A549 (cell line): ENCODE results near the gene CUL3. TPM values are rescaled to one million over a fixed set of nuclear protein-coding genes. Genes with fewer than 3 reads are reported as not detected.
A peak's percentile ranks its signal among the peaks of the same experiment; 100 is the strongest.

Experiments used
- ATAC-seq, 2 experiments: fragments of 200-7000 bp in 1 of 2; fragments of >200 bp in 1 of 2; cut with Nextera tagmentation in 1 of 2; cut with Tn5 transposase in 1 of 2; 3 replicates each; pipeline versions ENCODE4 v1.8.0 to v1.9.1; 2018 to 2020; ENCODE audit warnings: mild to moderate bottlenecking in 1 of 2, moderate library complexity in 1 of 2
- CTCF ChIA-PET: fragments of 300-600 bp; sonication (Branson Sonifier 250); formaldehyde crosslinking; extraction: SDS; loops from one replicate; lab custom pipeline; 2021; ENCODE audit warnings: antibody characterized with exemption, inconsistent platforms; lab: Yijun Ruan, JAX
- POLR2A ChIA-PET: fragments of 350-600 bp; formaldehyde crosslinking; extraction: SDS; loops from one replicate; lab custom pipeline; 2021; ENCODE audit warnings: antibody characterized with exemption, inconsistent platforms; lab: Yijun Ruan, JAX
- DNase-seq, 2 experiments: peaks; one replicate each; pipeline versions ENCODE4 v3.0.0 to v3.0.0-alpha.2; 2011 to 2016; ENCODE audit warnings: low read depth in 1 of 2, low spot score in 1 of 2
- FAIRE-seq: peaks from 2 replicates; lab custom pipeline; 2011; peaks lifted over from hg19 to GRCh38; lab: Jason Lieb, UNC
- H3K27ac ChIP-seq, 2 experiments: fragments of >200 bp; sonication (Bioruptor Twin); formaldehyde crosslinking; 3 replicates each; pipeline ENCODE4 v1.5.1; 2016 to 2017
- H3K4me1 ChIP-seq: fragments of >200 bp; sonication (Bioruptor Twin); formaldehyde crosslinking; 3 replicates; pipeline ENCODE4 v1.6.1; 2016
- H3K4me2 ChIP-seq: fragments of >200 bp; sonication (Bioruptor Twin); formaldehyde crosslinking; 3 replicates; pipeline ENCODE4 v1.6.1; 2016
- H3K4me3 ChIP-seq: fragments of >200 bp; sonication (Bioruptor Twin); formaldehyde crosslinking; 3 replicates; pipeline ENCODE4 v1.5.1; 2016
- H3K9me3 ChIP-seq: fragments of >200 bp; sonication (Bioruptor Twin); formaldehyde crosslinking; 3 replicates; pipeline ENCODE4 v1.6.1; 2016
- BCL3 ChIP-seq: fragments of >200 bp; sonication (Bioruptor Twin); formaldehyde crosslinking; IDR thresholded peaks from 3 replicates; pipeline ENCODE4 v1.6.1; 2016
- BHLHE40 ChIP-seq: IDR thresholded peaks from 2 replicates; pipeline ENCODE4 v1.6.1; 2012; ENCODE audit warnings: low read depth, low read length, inconsistent platforms
- CHD2 ChIP-seq: fragments of 150-350 bp; IDR thresholded peaks from 2 replicates; pipeline ENCODE4 v1.6.1; 2014; ENCODE audit warnings: low read length; ENCODE audit not compliant: partially characterized antibody
- CTCF ChIP-seq: fragments of >200 bp; sonication (Bioruptor Twin); formaldehyde crosslinking; IDR thresholded peaks from 3 replicates; pipeline ENCODE4 v1.5.1; 2016
- EP300 ChIP-seq, 2 experiments: fragments of >200 bp; sonication (Bioruptor Twin); formaldehyde crosslinking; IDR thresholded peaks; 2 replicates in 1 of 2; 3 replicates in 1 of 2; pipeline ENCODE4 v1.6.1; 2016 to 2017
- NPAS2 ChIP-seq: fragments of 250-450 bp; sonication (Bioruptor Pico); IDR thresholded peaks from 2 replicates; pipeline ENCODE4 v1.8.0; 2022; ENCODE audit warnings: mild to moderate bottlenecking, moderate library complexity, borderline replicate concordance
- RAD21 ChIP-seq, 2 experiments: fragments of >200 bp in 1 of 2; sonication (Bioruptor Twin) in 1 of 2; formaldehyde crosslinking in 1 of 2; IDR thresholded peaks in 1 of 2; conservative IDR thresholded peaks in 1 of 2; 2 replicates in 1 of 2; 3 replicates in 1 of 2; pipeline ENCODE4 v1.6.1; 2012 to 2018; ENCODE audit warnings: inconsistent platforms in 1 of 2
- SMC3 ChIP-seq: fragments of >200 bp; sonication (Bioruptor Twin); formaldehyde crosslinking; IDR thresholded peaks from 3 replicates; pipeline ENCODE4 v1.6.1; 2018; ENCODE audit warnings: inconsistent platforms
- ZC3H11A ChIP-seq: fragments of 450-650 bp; IDR thresholded peaks from 2 replicates; pipeline ENCODE4 v1.6.1; 2014; ENCODE audit warnings: antibody characterized with exemption, mild to moderate bottlenecking
- ZNF302 ChIP-seq: fragments of 250-450 bp; sonication (Bioruptor Pico); IDR thresholded peaks from 2 replicates; pipeline ENCODE4 v1.9.0; 2021; ENCODE audit warnings: inconsistent platforms, mild to moderate bottlenecking, moderate library complexity
- WGBS: methylation state at CpG from one replicate; pipeline ENCODE4 v1.1.6; 2017; ENCODE audit errors: missing lambda C conversion rate; 5-methylcytosine and 5-hydroxymethylcytosine counted together
- polyA plus RNA-seq, 4 experiments: library from polyadenylated mRNA; depleted of rRNA in 3 of 4; stranded (reverse); fragments of >200 nt; fragmentation: RNase III in 1 of 4; extraction: RNeasy Plus Mini Kit Qiagen cat#74134 plus additional on column Dnase treatment in 1 of 4; gene quantifications; 2 replicates in 3 of 4; 3 replicates in 1 of 4; pipeline ENCODE4 v1.2.3, GENCODE V29; 2011 to 2017
- TF ChIP-seq, protein P1 (sequence below): IDR thresholded peaks from 2 replicates; pipeline ENCODE4 v1.6.1; 2012; ENCODE audit warnings: low read depth, borderline replicate concordance
- TF ChIP-seq, protein P2 (sequence below): fragments of 450-650 bp; IDR thresholded peaks from 2 replicates; pipeline ENCODE4 v1.6.1; 2014; ENCODE audit warnings: antibody characterized with exemption

The CUL3 gene
- polyA plus RNA-seq, 2 of the 4 experiments (the other 2 are of a cell fraction), result 70.5 to 73.9 TPM

DNA sequence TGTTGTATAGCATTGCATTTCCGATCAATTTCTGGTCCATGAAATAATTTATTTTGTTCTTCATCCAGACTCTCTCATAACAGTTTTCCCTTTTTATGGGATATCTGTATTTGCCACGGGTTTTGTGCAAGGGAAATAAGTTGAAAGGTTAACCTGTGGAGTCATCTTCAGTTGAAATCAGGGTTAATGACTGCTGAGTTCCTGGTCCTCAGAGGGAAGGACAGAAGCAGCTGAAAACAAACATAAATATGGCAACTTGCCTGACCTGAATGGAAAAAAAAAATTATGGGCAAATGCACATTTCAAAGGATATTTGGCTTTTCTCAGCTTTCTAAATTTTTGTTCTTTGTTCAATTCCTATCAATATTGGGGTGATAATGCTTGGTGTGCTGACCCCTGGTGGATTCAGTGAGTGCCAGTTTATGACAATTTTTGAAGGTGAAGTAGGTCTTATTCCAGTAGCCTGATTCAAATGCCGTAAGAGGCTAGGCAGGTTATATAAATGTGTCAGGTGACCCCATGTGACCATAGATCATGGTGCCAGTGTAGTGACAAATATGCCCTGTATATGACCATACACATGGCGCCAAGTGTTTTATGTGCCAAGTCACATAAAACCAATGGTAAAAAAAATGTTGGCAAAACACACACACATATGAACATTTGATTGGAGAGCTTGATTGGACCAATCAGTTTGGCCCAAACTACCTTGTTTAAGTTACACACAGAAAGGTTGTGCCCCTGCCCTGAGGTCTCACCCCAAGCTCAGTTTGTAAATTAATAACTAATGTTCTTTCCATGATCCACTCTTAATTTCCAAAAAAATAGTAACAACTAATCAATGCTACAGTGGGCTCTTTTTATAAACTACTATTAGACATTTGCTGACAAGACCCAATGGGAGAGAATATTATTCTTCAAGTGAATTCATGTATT is 135.7 kb downstream of the CUL3 start:
- no peak for FAIRE-seq
- ChIA-PET POLR2A (no interaction called here), CTCF (interaction anchor here (0.5 to 2.1 kb wide), 10 partner anchors 10 to 460 kb away, joined by 3 to 6 read pairs (median 4); no protein-coding TSS in a partner anchor)
- TF ChIP-seq SMC3 (peak; percentile 55), CTCF (peak; percentile 58), RAD21 (conservative IDR thresholded peaks at IDR 0.05 in 1 of 2, IDR thresholded peaks at IDR 0.05 in 1 of 2) (peak; percentile 54 to 58; a peak in 3 of 5 replicates)
- TF ChIP-seq, protein P1, sequence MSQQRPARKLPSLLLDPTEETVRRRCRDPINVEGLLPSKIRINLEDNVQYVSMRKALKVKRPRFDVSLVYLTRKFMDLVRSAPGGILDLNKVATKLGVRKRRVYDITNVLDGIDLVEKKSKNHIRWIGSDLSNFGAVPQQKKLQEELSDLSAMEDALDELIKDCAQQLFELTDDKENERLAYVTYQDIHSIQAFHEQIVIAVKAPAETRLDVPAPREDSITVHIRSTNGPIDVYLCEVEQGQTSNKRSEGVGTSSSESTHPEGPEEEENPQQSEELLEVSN, result no peak
- TF ChIP-seq, protein P2, sequence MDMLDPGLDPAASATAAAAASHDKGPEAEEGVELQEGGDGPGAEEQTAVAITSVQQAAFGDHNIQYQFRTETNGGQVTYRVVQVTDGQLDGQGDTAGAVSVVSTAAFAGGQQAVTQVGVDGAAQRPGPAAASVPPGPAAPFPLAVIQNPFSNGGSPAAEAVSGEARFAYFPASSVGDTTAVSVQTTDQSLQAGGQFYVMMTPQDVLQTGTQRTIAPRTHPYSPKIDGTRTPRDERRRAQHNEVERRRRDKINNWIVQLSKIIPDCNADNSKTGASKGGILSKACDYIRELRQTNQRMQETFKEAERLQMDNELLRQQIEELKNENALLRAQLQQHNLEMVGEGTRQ, result peak; percentile 41; the same call in 1 of the 2 replicates
- Histone ChIP-seq H3K4me2 (0 out of 3 replicates have a peak overlapping the region, but pooled peaks have one; percentile 12), H3K9me3 (no peaks in the 10 kb centered on the region), H3K4me1 (peaks cover 7% of the 10 kb centered on the region; the same call in 1 of the 3 replicates), H3K4me3 (no peak overlapping the region), H3K27ac (no peak overlapping the region)
- WGBS, result 45% methylated on average over 4 of the region's 4 CpGs
- DNase-seq, result peak; percentile 38 to 41
- ATAC-seq, result peak; percentile 70 to 78; a peak in 4 of 6 replicates

DNA sequence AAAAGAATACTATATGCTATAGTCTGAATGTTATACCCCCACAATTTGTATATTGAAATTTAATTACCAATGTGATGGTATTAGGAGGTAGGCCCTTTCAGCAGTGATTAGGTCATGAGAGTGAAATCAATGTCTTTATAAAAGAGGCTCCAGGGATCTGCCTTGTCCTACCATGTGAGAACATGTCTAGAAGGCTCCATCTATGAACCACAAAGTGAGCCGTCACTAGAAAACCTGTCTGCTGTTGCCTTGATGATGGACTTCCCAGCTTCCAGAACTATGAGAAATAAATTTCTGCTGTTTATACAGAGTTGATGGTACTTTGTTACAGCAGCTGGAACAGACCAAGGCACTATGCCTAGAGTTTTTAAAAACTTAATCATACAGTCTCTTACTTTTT is 136.9 kb downstream of the CUL3 start:
- TF ChIP-seq BHLHE40, result no peak
- no peak for TF ChIP-seq CHD2
- no peak for TF ChIP-seq EP300 (IDR thresholded peaks at IDR 0.05)
- TF ChIP-seq BCL3, result no peak
- no peak for TF ChIP-seq ZNF302 (CRISPR knock-in tag)
- TF ChIP-seq, all 56 proteins: peak for 0
- H3K27ac ChIP-seq, result no peak overlapping the region
- H3K9me3 ChIP-seq, result no peaks in the 10 kb centered on the region
- peaks cover 7% of the 10 kb centered on the region; the same call in 1 of the 3 replicates for H3K4me1 ChIP-seq
- no peak overlapping the region for H3K4me2 ChIP-seq
- H3K4me3 ChIP-seq, result no peak overlapping the region
- CTCF ChIA-PET, result interaction anchor here (1.3 to 2.1 kb wide), 2 partner anchors 11 to 15 kb away, joined by 4 to 6 read pairs; no protein-coding TSS in a partner anchor
- POLR2A ChIA-PET, result no interaction called here
- ATAC-seq (no peak), DNase-seq (no peak), FAIRE-seq (no peak)
- 100% methylated on average over 1 of the region's 1 CpG for WGBS

DNA sequence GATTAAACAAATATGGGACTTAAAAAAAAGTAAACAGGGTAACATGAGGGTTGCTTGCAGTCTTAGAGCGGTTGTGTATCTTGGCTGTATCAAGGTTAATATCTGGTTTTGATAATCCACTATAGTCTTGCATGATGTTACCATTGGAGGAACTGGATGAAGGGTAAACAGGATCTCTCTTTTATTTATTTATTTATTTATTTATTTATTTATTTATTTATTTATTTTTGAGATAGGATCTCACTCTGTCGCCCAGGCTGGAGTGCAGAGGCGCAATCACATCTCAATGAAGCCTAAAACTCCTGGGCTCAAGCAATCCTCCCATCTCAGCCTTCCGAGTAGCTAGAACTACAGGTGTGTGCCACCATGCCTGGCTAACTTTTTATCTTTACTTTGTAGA is 140.4 kb downstream of the CUL3 start:
- ATAC-seq (no peak), DNase-seq (no peak), FAIRE-seq (no peak)
- no peak overlapping the region for H3K4me3 ChIP-seq
- no peak overlapping the region for H3K4me2 ChIP-seq
- WGBS, result 95% methylated on average over 4 of the region's 4 CpGs
- H3K27ac ChIP-seq, result no peak overlapping the region
- CTCF ChIA-PET, result no interaction called here
- no peaks in the 10 kb centered on the region for H3K9me3 ChIP-seq
- TF ChIP-seq NPAS2 (no peak), ZC3H11A (peak; percentile 92)
- POLR2A ChIA-PET, result no interaction called here
- H3K4me1 ChIP-seq, result peaks cover 14% of the 10 kb centered on the region; the same call in 1 of the 3 replicates
